ENCODE results near the gene YBX2. TPM values are rescaled to one million over a fixed set of nuclear protein-coding genes. Genes with fewer than 3 reads are reported as not detected.

Gene YBX2
- total and polyA plus RNA-seq, 5 donors, result 1.4 to 5.3 (median 1.9) TPM

GRCh38 chr17:7311110-7311705 lies 16.8 kb upstream of the YBX2 start:
- intact Hi-C loops (cut with DNase I), result no loop called here
- H3K9me3 ChIP-seq (ENCODE audit: control insufficient read depth, low read length), result no peaks in the 10 kb centered on the region
- DNase-seq, result peak in 1 of 3 donors; percentile 17
- ATAC-seq, result no peak
- no peak overlapping the region for H3K4me3 ChIP-seq (ENCODE audit: low read length)
- no peak overlapping the region for H3K27ac ChIP-seq (ENCODE audit: low read length)
- H3K27me3 ChIP-seq (ENCODE audit: control insufficient read depth, insufficient read depth), result no peaks in the 10 kb centered on the region
- WGBS, result 76% methylated on average over 7 of the region's 7 CpGs
- H3K4me1 ChIP-seq (ENCODE audit: control insufficient read depth, insufficient read depth, low read length), result peaks cover 6% of the 10 kb centered on the region

- DNase-seq (peak in 1 of 3 donors; percentile 27), ATAC-seq (no peak)
- no peaks in the 10 kb centered on the region for H3K27me3 ChIP-seq (ENCODE audit: control insufficient read depth, insufficient read depth)
- H3K4me3 ChIP-seq (ENCODE audit: low read length), result no peak overlapping the region
- WGBS, result 89% methylated on average over 12 of the region's 12 CpGs
- no peak overlapping the region for H3K27ac ChIP-seq (ENCODE audit: low read length)
- peaks cover 6% of the 10 kb centered on the region for H3K4me1 ChIP-seq (ENCODE audit: control insufficient read depth, insufficient read depth, low read length)
- no peaks in the 10 kb centered on the region for H3K9me3 ChIP-seq (ENCODE audit: control insufficient read depth, low read length)
- intact Hi-C loops (cut with DNase I), result no loop called here
Observed at GRCh38 chr17:7309628-7310027, 15.2 kb upstream of the YBX2 start.

GRCh38 chr17:7308625-7309433 lies 14.4 kb upstream of the YBX2 start:
- intact Hi-C loops (cut with DNase I), result no loop called here

GRCh38 chr17:7307686-7308624 lies 13.5 kb upstream of the YBX2 start:
- under 1% methylated on average over 104 of the region's 104 CpGs for WGBS
- peak; percentile 21 to 22 for ATAC-seq
- H3K27me3 ChIP-seq (ENCODE audit: control insufficient read depth, insufficient read depth), result no peaks in the 10 kb centered on the region
- H3K4me3 ChIP-seq (ENCODE audit: low read length), result peak overlapping the region; percentile 83
- H3K4me1 ChIP-seq (ENCODE audit: control insufficient read depth, insufficient read depth, low read length), result peaks cover 3% of the 10 kb centered on the region
- intact Hi-C loops (cut with DNase I), result no loop called here
- DNase-seq, result peak; percentile 70 to 88 (median 85)
- H3K9me3 ChIP-seq (ENCODE audit: control insufficient read depth, low read length), result no peaks in the 10 kb centered on the region
- H3K27ac ChIP-seq (ENCODE audit: low read length), result peak overlapping the region; percentile 89

More at GRCh38 chr17:7308625-7309433, 14.4 kb upstream of the YBX2 start:
- H3K27me3 ChIP-seq (ENCODE audit: control insufficient read depth, insufficient read depth), result no peaks in the 10 kb centered on the region
- H3K4me1 ChIP-seq (ENCODE audit: control insufficient read depth, insufficient read depth, low read length), result peaks cover 3% of the 10 kb centered on the region
- no peaks in the 10 kb centered on the region for H3K9me3 ChIP-seq (ENCODE audit: control insufficient read depth, low read length)
- 1% methylated on average over 14 of the region's 14 CpGs for WGBS
- peak overlapping the region; percentile 89 for H3K27ac ChIP-seq (ENCODE audit: low read length)
- DNase-seq (peak; percentile 74 to 83 (median 78)), ATAC-seq (peak in 1 of 2 donors; percentile 37)
- H3K4me3 ChIP-seq (ENCODE audit: low read length), result peak overlapping the region; percentile 83

- H3K9me3 ChIP-seq (ENCODE audit: control insufficient read depth, low read length), result no peaks in the 10 kb centered on the region
- DNase-seq (peak; percentile 100), ATAC-seq (peak; percentile 94 to 96)
- H3K27me3 ChIP-seq (ENCODE audit: control insufficient read depth, insufficient read depth), result no peaks in the 10 kb centered on the region
- intact Hi-C loops (cut with DNase I), result no loop called here
- peak within 1 kb of the TSS; percentile 89 for H3K27ac ChIP-seq (ENCODE audit: low read length)
- peak within 1 kb of the TSS; percentile 83 for H3K4me3 ChIP-seq (ENCODE audit: low read length)
- under 1% methylated on average over 64 of the region's 64 CpGs for WGBS
- H3K4me1 ChIP-seq (ENCODE audit: control insufficient read depth, insufficient read depth, low read length), result peaks cover 3% of the 10 kb centered on the region
Observed at GRCh38 chr17:7306911-7307685, 12.7 kb upstream of the YBX2 start, which contains the start of gene EIF5A. EIF5A (plus strand) TSS chr17:7307628; CDS start chr17:7309636, 2,008 bp downstream.

GRCh38 chr17:7304179-7304578 lies 9.7 kb upstream of the YBX2 start:
- intact Hi-C loops (cut with DNase I), result no loop called here
- H3K9me3 ChIP-seq (ENCODE audit: control insufficient read depth, low read length), result no peaks in the 10 kb centered on the region
- DNase-seq (peak in 1 of 3 donors; percentile 17), ATAC-seq (no peak)
- no peaks in the 10 kb centered on the region for H3K27me3 ChIP-seq (ENCODE audit: control insufficient read depth, insufficient read depth)
- H3K4me3 ChIP-seq (ENCODE audit: low read length), result no peak overlapping the region
- peaks cover 3% of the 10 kb centered on the region for H3K4me1 ChIP-seq (ENCODE audit: control insufficient read depth, insufficient read depth, low read length)
- no peak overlapping the region for H3K27ac ChIP-seq (ENCODE audit: low read length)
- WGBS, result 96% methylated on average over 7 of the region's 7 CpGs

GRCh38 chr17:7296189-7296861 lies 1.9 kb upstream of the YBX2 start:
- WGBS, result 3% methylated on average over 51 of the region's 51 CpGs
- no peaks in the 10 kb centered on the region for H3K27me3 ChIP-seq (ENCODE audit: control insufficient read depth, insufficient read depth)
- H3K4me1 ChIP-seq (ENCODE audit: control insufficient read depth, insufficient read depth, low read length), result peaks cover 12% of the 10 kb centered on the region
- ATAC-seq, result peak; percentile 83 to 84
- H3K4me3 ChIP-seq (ENCODE audit: low read length), result no peak overlapping the region
- DNase-seq, result peak; percentile 86 to 95 (median 94)
- intact Hi-C loops (cut with DNase I), result loop anchor here (1.0 to 10.0 kb wide), 3 partner anchors 16 to 48 kb away; partner anchors contain the start of gene SLC2A4 (in 2 of the 4)
- H3K9me3 ChIP-seq (ENCODE audit: control insufficient read depth, low read length), result no peaks in the 10 kb centered on the region
- peak overlapping the region; percentile 71 for H3K27ac ChIP-seq (ENCODE audit: low read length)

- 59% methylated on average over 42 of the region's 42 CpGs for WGBS
- ATAC-seq (no peak), DNase-seq (peak in 1 of 3 donors; percentile 29)
- H3K9me3 ChIP-seq (ENCODE audit: control insufficient read depth, low read length), result no peaks in the 10 kb centered on the region
- H3K27me3 ChIP-seq (ENCODE audit: control insufficient read depth, insufficient read depth), result no peaks in the 10 kb centered on the region
- H3K27ac ChIP-seq (ENCODE audit: low read length), result peak overlapping the region; percentile 71
- H3K4me3 ChIP-seq (ENCODE audit: low read length), result no peak overlapping the region
- peaks cover 12% of the 10 kb centered on the region for H3K4me1 ChIP-seq (ENCODE audit: control insufficient read depth, insufficient read depth, low read length)
- intact Hi-C loops (cut with DNase I), result loop anchor here (1.0 to 10.0 kb wide), 3 partner anchors 15 to 49 kb away; partner anchors contain the start of gene SLC2A4 (in 2 of the 4)
Observed at GRCh38 chr17:7295230-7296180, 1.1 kb upstream of the YBX2 start.

All from right cardiac atrium (tissue), 5 donors.